GM18505 (cell line): ENCODE results near the gene JAZF1.

ENCODE experiments used
- ATAC-seq: cut with Tn5 transposase; IDR thresholded peaks from one replicate; pipeline ENCODE4 v1.9.1; 2021; ENCODE audit not compliant: unreplicated experiment
- POLR2A ChIP-seq: IDR thresholded peaks from 4 replicates; pipeline ENCODE4 v1.6.1; 2011; ENCODE audit warnings: borderline replicate concordance; ENCODE audit not compliant: insufficient read depth, insufficient read length; ENCODE audit errors: extremely low read depth

JAZF1 gene

DNA sequence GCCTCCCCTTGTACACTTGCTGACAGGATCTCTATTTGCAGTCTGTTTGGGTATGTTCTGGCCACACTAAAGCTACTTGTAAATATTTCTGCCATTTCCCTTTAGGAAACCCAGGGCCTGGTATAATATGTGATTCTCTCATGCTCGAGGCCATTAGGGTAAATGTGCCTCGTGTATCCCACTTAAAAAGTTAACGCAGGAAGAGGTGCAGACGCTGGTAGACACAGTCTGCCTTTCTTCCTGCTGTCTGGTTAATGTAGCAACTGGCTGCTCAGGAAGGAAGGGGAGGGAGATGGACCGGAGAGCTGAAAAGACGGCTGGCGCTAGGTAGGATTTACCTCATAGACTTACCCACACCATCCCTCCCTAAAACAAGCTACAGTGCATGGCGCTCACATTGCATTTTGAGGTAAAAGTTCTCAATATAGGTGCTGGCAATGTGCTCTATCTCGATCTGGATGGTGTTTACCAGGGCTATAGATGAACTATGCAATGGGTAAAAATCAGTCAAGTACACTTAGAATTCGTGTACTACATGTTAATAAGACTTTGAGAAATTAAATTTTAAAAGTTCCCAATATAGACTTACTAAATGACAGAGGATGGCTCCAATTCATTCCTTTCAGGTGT, 125.9 kb downstream of the JAZF1 start:
- ATAC-seq = no peak
- TF ChIP-seq POLR2A = no peak

GRCh38 chr7:28052933-28053332, 127.7 kb downstream of the JAZF1 start:
- no peak for TF ChIP-seq POLR2A
- ATAC-seq = no peak

DNA sequence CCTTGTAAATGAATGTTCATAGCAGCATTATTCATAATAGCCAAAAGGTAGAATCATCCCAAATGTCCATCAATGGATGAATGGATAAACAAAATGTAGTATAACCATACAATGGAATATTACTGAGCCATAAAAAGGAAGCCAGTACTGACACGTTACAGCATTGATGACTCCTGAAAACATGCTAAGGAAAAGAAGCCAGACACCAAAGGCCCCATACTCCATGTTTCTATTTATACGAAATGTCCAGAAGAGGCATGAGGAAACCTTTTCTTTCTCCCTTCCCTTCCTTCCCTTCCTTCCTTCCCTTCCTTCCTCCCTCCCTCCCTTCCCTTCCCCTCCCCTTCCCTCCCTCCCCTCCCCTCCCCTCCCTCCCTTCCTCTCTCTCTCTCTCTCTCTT, 131.9 kb downstream of the JAZF1 start:
- TF ChIP-seq POLR2A = no peak
- ATAC-seq = no peak

DNA sequence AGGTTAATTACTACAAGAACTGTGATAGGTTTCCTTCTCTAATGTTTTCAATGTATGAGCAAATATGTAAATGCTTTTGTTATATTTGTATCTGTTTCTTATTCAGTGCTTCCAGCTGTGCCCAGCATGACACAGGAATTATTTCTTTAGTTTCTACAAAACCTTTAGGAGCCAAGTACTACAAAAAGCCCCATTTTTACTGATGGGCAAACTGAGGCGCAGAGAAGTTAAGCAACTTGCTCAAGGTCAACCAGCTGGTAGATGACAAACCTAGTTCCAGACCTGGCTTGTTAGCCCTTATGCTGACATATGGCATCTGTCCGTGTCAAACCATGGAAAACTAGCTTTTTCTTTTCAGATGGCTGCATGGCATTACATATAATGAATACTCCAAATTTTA, 134.6 kb downstream of the JAZF1 start:
- no peak for TF ChIP-seq POLR2A
- ATAC-seq = no peak

- TF ChIP-seq POLR2A = no peak
- no peak for ATAC-seq
These were observed 135.0 kb downstream of the JAZF1 start for GRCh38 chr7:28045592-28045991.

- no peak for TF ChIP-seq POLR2A
- ATAC-seq = no peak
These were observed 135.8 kb downstream of the JAZF1 start for GRCh38 chr7:28044825-28045224.

- ATAC-seq = no peak
- no peak for TF ChIP-seq POLR2A
These were observed 137.9 kb downstream of the JAZF1 start for GRCh38 chr7:28042721-28043120.

DNA sequence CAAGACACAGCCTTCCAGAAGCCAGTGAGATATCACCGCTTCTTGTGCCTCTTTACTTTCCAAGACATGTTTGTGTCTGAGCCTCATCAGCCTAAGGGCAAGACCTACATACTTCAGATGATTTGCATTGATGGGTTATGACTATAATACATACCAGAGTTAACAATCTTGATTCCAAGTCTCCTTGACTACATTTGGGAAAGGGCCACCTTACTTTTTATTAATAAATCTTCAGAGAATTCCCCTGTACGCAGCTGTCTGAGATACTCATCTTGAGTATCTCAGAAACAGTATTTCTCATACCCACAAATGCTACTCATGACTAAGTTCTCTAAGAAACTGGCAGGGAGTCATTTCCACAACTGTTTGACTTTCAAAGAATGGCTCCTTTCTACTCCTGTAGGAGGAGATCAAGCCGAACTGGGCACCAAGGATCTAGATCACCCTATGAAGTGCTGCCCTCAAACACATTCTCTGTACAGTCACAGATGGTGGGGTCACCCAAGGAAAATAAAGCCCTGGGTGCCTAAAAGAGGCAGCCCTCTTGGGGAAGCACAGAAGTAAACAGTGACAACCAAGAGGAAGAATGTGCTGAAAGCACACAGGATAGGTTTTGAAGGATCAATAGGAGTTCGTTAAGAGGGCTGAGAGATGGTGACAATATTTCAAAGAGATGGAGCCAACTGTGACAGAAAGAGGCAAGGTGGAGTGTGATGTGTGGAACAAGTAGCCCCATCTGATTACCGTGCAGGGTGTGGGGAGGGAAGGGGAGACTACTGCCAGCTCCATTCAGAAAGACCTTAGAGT, 138.9 kb downstream of the JAZF1 start:
- no peak for TF ChIP-seq POLR2A
- no peak for ATAC-seq

DNA sequence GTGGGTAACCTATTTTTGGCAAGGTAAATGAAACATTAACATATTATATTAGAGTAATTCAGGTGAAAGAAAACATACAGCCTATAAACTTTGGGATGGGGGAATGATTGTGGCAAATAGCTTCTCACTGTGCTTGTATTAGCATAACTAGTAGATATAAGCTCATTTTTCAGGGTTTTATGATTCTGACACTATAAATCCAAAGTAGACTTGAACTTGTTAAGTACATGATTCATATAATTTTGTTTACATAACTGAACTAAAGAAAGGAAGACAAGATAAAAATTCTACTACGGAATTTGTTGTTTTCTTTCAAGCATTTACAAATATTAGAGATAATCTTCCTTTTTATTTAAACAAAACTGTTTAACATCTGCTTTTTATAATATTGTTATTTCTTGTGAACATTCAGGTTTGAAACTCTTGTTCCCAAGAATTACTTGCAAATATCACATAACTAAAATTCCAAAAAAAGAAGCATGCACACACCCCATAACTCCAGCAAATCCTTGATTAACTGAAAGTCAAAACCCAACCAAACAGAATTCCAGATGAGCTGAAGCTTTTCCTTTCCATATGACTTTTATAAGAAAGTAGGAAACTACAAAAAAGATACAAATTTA, 142.3 kb downstream of the JAZF1 start:
- ATAC-seq = no peak
- TF ChIP-seq POLR2A = no peak

- no peak for TF ChIP-seq POLR2A
- ATAC-seq = peak; percentile 94
These were observed 143.2 kb downstream of the JAZF1 start for GRCh38 chr7:28037220-28038010.

DNA sequence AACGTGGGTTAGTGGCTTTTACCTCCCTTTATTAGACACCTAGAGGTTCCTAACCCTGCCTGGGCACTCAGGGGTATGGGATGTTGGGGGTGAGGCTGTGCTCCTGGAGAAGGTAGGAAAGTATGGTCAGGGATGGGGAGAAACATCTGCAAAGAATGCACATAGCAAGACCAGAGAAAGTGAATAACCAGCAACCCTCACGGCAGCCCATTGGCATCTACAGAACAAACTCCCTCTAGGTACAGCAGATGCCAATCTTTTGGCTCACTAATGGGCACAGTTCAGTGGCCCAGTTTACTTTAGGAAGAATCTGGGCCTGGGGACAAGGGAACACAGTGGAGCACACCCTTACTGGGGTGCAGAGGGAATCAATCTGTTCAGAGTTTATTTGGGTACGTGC, 143.9 kb downstream of the JAZF1 start:
- no peak for TF ChIP-seq POLR2A
- ATAC-seq = no peak

DNA sequence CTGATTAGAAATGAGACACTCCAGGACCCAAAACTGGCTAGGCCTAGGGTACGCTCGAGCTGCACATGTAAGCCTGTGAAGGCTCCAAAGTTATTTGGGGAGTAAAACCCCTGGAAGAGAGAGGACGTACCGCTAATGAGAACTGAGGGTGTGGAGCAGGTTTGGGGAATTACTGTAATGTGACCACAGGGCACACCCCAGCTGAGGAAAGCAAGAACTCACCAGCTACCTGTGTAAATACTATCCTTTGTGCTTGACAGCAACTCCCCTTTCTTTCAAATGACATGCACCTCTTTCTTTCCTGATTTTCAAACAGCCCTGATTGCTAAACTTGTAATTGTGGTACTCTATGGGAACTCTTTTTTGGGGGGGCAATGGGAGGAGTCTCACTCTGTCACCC, 147.2 kb downstream of the JAZF1 start:
- no peak for TF ChIP-seq POLR2A
- ATAC-seq = no peak

GRCh38 chr7:28032738-28033380, 147.7 kb downstream of the JAZF1 start:
- no peak for TF ChIP-seq POLR2A
- ATAC-seq = no peak

- TF ChIP-seq POLR2A = no peak
- ATAC-seq = no peak
These were observed 151.5 kb downstream of the JAZF1 start for GRCh38 chr7:28029051-28029450.

DNA sequence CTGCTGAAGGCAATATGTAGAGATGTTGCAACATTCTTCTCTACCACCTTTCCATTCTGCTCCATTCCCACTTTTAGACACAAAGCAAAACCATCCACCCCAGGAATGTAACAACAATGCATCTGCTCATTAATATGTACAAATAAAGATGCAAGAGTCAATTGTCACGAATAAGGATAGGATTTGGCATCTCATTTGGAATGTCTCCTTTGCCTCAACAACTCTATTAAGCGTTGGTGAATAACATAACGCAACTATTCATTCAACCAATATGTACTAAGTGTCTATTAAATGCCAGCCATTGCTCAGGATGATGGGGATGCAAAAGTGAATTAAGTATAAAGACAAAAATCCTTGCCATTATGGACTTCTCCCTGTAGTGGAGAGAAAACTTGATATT, 152.1 kb downstream of the JAZF1 start:
- ATAC-seq = no peak
- no peak for TF ChIP-seq POLR2A
